Activated T-cell treated with anti-CD3 and anti-CD28 coated beads, Interleukin-2, amount 50 U/mL, for 4 hours (primary cell): ENCODE data around the gene ALG1L2. TPM values are rescaled to one million over a fixed set of nuclear protein-coding genes. Genes with fewer than 3 reads are reported as not detected.
"Not testable (repeated sequence)": the region's sequence is repeated elsewhere in the genome, so short reads cannot be mapped to it uniquely, and the experiment has no call there.

Experiments used
- ATAC-seq, 2 donors: fragments of 200-7000 bp; cut with Tn5 transposase; one replicate each; pipeline ENCODE4 v1.10.0; 2021
- DNase-seq: peaks from one replicate; pipeline ENCODE4 v3.0.0-alpha.2; 2020
- H3K27me3 Mint-ChIP-seq: one replicate; pipeline ENCODE4 v1.8.0; 2021; ENCODE audit warnings: low read depth, mixed read lengths
- H3K36me3 Mint-ChIP-seq: one replicate; pipeline ENCODE4 v1.8.0; 2022; ENCODE audit warnings: mixed read lengths; ENCODE audit not compliant: insufficient read depth
- H3K4me1 Mint-ChIP-seq: one replicate; pipeline ENCODE4 v1.8.0; 2021; ENCODE audit warnings: low read depth, mixed read lengths
- H3K4me3 Mint-ChIP-seq: one replicate; pipeline ENCODE4 v1.8.0; 2021; ENCODE audit warnings: mild to moderate bottlenecking, moderate library complexity, mixed read lengths
- H3K9me3 Mint-ChIP-seq: one replicate; pipeline ENCODE4 v1.8.0; 2021; ENCODE audit warnings: mixed read lengths
- total RNA-seq, 3 donors: library from RNA; stranded (reverse); gene quantifications; one replicate each; pipeline ENCODE4 v1.2.1, GENCODE V29; 2021

The ALG1L2 gene
- total RNA-seq, 3 donors from 2014 or later: 0.37 to 0.38 TPM; not detected in 1

- not testable (repeated sequence) for H3K4me1 Mint-ChIP-seq, DNase-seq, H3K36me3 Mint-ChIP-seq, H3K27me3 Mint-ChIP-seq, ATAC-seq, H3K9me3 Mint-ChIP-seq, H3K4me3 Mint-ChIP-seq
Observed at GRCh38 chr3:130102545-130102944, 20.9 kb downstream of the ALG1L2 start.

GRCh38 chr3:130104191-130104590 lies 22.6 kb downstream of the ALG1L2 start:
- H3K4me1 Mint-ChIP-seq, ATAC-seq, DNase-seq: not testable (repeated sequence)

GRCh38 chr3:130107333-130107995 lies 25.8 kb downstream of the ALG1L2 start:
- not testable (repeated sequence) for H3K9me3 Mint-ChIP-seq, H3K36me3 Mint-ChIP-seq, H3K27me3 Mint-ChIP-seq, DNase-seq, ATAC-seq, H3K4me3 Mint-ChIP-seq
- peaks cover 13% of the 10 kb centered on the region for H3K4me1 Mint-ChIP-seq

More at GRCh38 chr3:130104191-130104590, 22.6 kb downstream of the ALG1L2 start:
- H3K4me3 Mint-ChIP-seq, H3K27me3 Mint-ChIP-seq, H3K36me3 Mint-ChIP-seq, H3K9me3 Mint-ChIP-seq: not testable (repeated sequence)

- peaks cover 17% of the 10 kb centered on the region for H3K4me1 Mint-ChIP-seq
- not testable (repeated sequence) for H3K27me3 Mint-ChIP-seq, ATAC-seq, DNase-seq, H3K9me3 Mint-ChIP-seq, H3K4me3 Mint-ChIP-seq, H3K36me3 Mint-ChIP-seq
Observed at GRCh38 chr3:130108836-130109585, 27.4 kb downstream of the ALG1L2 start.

GRCh38 chr3:130110386-130111169 lies 28.9 kb downstream of the ALG1L2 start:
- not testable (repeated sequence) for H3K9me3 Mint-ChIP-seq, H3K36me3 Mint-ChIP-seq, H3K27me3 Mint-ChIP-seq, ATAC-seq, DNase-seq
- H3K4me3 Mint-ChIP-seq: peak overlapping the region; percentile 94
- peaks cover 17% of the 10 kb centered on the region for H3K4me1 Mint-ChIP-seq

DNA sequence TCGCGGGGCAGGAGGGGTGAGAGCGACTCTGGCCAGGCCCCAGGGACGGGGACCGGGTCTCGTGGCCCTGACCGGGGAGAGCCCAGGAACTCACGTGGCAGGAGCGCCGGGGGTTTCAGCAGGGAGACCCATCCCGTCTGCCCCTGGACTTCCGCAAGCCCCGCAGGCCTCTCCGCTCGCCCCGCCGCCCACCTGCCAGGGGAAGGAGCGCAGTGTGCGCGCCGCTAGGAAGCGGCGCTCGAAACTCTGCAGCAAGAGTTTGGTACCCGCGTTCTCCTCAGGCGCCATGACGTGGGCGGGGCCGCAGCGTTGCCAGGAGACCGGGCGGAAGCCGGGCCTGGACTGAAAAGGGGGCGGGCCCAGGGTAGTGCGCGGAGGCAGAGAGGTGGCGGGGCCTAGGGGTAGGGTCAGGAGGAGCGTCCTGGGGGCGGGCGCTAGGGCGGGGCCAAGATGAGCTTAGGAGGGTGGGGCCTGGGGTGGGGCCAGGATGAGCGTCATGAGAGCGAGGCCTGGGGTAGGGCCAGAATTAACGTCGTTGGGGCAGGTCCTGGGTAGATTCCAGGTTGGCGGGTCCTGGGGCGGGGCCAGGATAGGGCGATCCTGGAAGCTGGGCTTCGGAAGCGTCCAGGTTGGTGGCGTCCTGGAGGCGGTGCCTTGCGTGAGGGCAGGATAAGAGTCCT lies 29.7 kb downstream of the ALG1L2 start:
- H3K4me1 Mint-ChIP-seq: peaks cover 17% of the 10 kb centered on the region
- H3K4me3 Mint-ChIP-seq: peak overlapping the region; percentile 94
- ATAC-seq (peak; percentile 100), DNase-seq (peak; percentile 99)
- H3K36me3 Mint-ChIP-seq: no peaks in the 10 kb centered on the region
- no peaks in the 10 kb centered on the region for H3K9me3 Mint-ChIP-seq
- H3K27me3 Mint-ChIP-seq: no peaks in the 10 kb centered on the region

DNA sequence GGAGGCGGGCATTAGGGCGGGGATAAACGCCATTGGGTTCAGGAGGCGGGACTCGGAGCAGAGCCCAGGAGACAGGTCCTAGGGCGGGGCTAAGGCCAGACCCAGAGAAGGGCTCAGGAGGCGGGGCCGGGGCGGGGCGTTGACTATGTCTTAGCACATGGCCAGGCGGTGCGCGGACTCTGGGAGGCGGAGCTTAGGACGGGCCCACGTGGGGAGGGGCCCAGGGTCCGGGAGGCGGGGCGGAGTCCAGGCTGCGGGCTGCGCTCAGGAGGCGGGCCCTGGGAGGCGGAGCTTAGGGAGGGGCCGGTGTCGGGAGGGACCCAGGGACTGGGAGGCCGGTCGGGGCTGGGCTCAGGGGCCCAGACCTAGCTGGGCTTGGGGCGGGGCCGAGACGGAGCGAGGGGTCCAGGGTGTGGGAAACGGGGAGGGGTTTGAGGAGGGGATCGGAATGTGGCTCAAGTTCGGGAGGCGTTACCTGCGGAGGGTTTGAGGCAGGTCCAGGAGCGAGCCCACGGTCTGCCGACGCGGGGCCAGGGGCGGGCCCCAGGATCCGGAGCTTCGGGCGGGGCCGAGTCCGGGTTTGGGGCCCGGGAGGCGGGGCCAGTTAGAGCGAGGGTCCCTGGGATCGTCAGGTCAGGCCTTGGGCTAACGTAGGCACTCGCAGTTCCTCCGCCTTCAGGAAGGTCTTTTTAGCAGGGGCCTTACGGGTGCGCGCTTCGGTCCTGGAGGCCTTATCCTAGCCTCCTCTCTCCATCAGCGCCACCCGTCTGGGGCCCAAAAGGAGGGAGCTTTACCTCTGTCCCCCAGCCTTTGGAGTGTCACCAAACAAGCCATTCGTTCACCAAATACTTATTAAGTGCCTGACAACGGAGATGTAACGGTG lies 30.5 kb downstream of the ALG1L2 start:
- Mint-ChIP-seq H3K4me3 (peak overlapping the region; percentile 94), H3K4me1 (peaks cover 17% of the 10 kb centered on the region)
- ATAC-seq: peak in 1 of 2 donors; percentile 44
- H3K36me3 Mint-ChIP-seq, H3K27me3 Mint-ChIP-seq, H3K9me3 Mint-ChIP-seq: not testable (repeated sequence)
- DNase-seq: peak; percentile 100

- ATAC-seq, H3K36me3 Mint-ChIP-seq, H3K9me3 Mint-ChIP-seq, DNase-seq, H3K27me3 Mint-ChIP-seq: not testable (repeated sequence)
- Mint-ChIP-seq H3K4me3 (peak overlapping the region; percentile 94), H3K4me1 (peaks cover 17% of the 10 kb centered on the region)
Observed at GRCh38 chr3:130112748-130113073, 31.1 kb downstream of the ALG1L2 start.

- H3K36me3 Mint-ChIP-seq, H3K9me3 Mint-ChIP-seq, DNase-seq, H3K4me1 Mint-ChIP-seq, ATAC-seq, H3K4me3 Mint-ChIP-seq, H3K27me3 Mint-ChIP-seq: not testable (repeated sequence)
Observed at GRCh38 chr3:130115400-130115799, 33.8 kb downstream of the ALG1L2 start.

DNA sequence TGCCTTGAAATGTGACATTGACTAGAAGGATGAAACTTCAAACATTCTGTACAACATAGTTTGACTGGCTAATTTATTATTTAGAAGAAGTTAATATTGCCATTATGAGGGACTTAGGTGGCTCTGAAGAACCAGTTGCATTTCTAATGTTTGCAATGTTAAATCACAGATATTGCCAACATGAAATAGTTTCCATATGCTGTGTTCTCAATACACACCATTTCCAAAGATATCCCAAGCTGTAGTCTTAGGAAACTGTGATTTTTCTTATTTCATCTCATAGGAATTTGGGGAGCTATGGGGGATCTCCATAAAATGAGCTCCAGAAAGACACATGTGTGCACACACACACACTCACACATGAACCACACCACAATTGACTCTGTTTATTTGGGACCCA lies 36.3 kb downstream of the ALG1L2 start:
- ATAC-seq (no peak), DNase-seq (no peak)
- Mint-ChIP-seq H3K4me1 (no peaks in the 10 kb centered on the region), H3K36me3 (no peaks in the 10 kb centered on the region), H3K27me3 (peaks cover 2% of the 10 kb centered on the region), H3K9me3 (no peaks in the 10 kb centered on the region), H3K4me3 (no peak overlapping the region)

DNA sequence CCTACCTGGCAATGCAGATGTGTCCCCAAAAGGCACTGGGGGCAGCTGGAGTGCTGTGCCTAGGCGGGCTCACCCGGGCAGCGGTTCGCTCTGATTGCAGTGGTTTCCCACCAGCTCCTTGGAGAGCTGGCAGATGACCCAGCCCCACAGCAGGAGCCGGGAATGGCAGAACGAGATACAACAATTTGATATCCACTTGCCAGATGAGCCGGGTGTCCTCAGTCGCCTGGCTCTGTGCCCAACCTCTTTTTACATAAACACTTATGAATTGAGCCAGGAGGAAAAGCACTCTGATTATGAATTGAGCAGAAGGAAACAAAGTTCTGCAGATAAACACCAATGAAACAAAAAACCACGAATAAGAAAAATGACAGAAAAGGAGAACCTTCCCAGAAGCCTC lies 38.2 kb downstream of the ALG1L2 start:
- H3K36me3 Mint-ChIP-seq, H3K9me3 Mint-ChIP-seq, DNase-seq, H3K27me3 Mint-ChIP-seq, H3K4me3 Mint-ChIP-seq, H3K4me1 Mint-ChIP-seq, ATAC-seq: not testable (repeated sequence)

DNA sequence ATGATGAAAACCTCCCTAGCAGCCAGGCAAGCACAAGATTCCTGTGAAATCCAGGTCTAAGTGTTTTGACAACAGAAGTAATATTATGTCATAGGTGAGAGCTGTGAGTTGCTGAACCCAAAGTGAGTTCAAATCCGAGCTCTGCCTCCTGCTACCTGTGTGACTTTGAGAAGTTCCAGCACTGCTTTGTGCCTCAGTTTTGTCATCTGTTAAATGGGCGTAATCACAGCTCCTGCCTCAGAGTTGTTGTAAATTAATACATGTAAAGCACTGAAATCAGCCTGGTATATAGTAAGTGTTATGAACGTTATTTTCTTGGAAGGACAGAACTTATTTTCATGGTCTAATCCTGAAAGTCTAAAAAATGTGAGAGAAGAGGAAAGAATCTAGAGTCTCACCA lies 38.7 kb downstream of the ALG1L2 start:
- not testable (repeated sequence) for H3K4me3 Mint-ChIP-seq

DNA sequence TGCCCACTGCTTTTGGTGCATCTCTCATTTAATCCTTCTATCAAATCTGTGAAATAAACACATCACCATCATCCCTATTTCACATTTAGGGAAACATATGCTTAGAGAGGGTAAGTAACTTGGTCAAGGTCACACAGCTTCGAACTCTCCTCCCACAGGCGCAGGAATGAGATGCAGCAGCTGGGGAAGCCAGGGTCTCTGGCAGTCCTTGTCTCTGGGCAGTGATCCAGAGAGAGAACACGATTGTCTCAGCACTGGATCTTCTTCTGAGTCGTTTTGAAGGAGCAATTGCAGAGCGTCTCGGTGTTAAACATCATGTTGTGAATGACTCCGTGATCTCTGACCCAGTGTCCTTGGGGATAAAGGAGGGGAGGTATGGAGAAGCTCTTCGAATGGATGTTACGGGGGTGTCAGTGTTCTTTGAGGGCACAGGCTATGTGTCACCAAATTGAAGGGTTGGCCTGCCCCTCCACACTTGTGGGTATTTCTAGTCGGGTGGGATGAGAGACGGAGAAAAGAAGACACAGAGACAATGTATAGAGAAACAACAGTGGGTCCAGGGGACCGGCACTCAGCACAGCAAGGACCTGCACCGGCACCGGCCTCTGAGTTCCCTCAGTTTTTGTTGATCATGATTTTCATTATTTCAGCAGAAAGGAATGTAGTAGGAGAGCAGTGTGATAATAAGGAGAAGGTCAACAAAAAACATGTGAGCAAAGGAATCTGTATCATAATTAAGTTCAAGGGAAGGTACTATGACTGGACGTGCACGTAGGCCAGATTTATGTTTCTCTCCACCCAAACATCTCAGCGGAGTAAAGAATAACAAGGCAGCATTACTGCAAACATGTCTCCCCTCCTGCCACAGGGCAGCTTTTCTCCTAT lies 41.5 kb downstream of the ALG1L2 start:
- not testable (repeated sequence) for H3K36me3 Mint-ChIP-seq, H3K9me3 Mint-ChIP-seq, DNase-seq, ATAC-seq, H3K4me1 Mint-ChIP-seq, H3K27me3 Mint-ChIP-seq, H3K4me3 Mint-ChIP-seq

More for the DNA sequence above, 38.7 kb downstream of the ALG1L2 start:
- H3K27me3 Mint-ChIP-seq, H3K9me3 Mint-ChIP-seq, H3K4me1 Mint-ChIP-seq, ATAC-seq, DNase-seq, H3K36me3 Mint-ChIP-seq: not testable (repeated sequence)
